CD14-positive monocyte (primary cell): Measurements from ENCODE around the gene MRPS24. TPM values are rescaled to one million over a fixed set of nuclear protein-coding genes. Genes with fewer than 3 reads are reported as not detected.

Experiments
- DNase-seq, 3 donors: peaks; one replicate each; pipeline ENCODE4 v3.0.0-alpha.2; 2011 to 2022
- H2AFZ ChIP-seq: 2 replicates; pipeline ENCODE4 v1.6.0; 2012; ENCODE audit warnings: mild to moderate bottlenecking, low read depth, low read length, inconsistent platforms; ENCODE audit not compliant: insufficient read depth, poor library complexity, severe bottlenecking
- H3K27ac ChIP-seq, 2 donors: 1 replicate in 1 of 2; 2 replicates in 1 of 2; pipeline ENCODE4 v1.5.1; 2012 to 2013; ENCODE audit warnings: low read length in 2 of 2, control low read depth in 1 of 2, inconsistent platforms in 1 of 2, low read depth in 1 of 2, mild to moderate bottlenecking in 1 of 2
- H3K27me3 ChIP-seq, 2 donors: one replicate each; pipeline versions ENCODE4 v1.6.0 to v1.6.1; 2011 to 2013; ENCODE audit warnings: low read length in 2 of 2; ENCODE audit not compliant: control insufficient read depth in 2 of 2, insufficient read depth in 2 of 2
- H3K36me3 ChIP-seq, 2 donors: replicated peaks in 1 of 2; 1 replicate in 1 of 2; 2 replicates in 1 of 2; pipeline versions ENCODE4 v1.5.1 to v1.6.1; 2012 to 2013; ENCODE audit warnings: low read length in 2 of 2, control low read depth in 1 of 2, inconsistent platforms in 1 of 2, mild to moderate bottlenecking in 1 of 2; ENCODE audit not compliant: insufficient read depth in 2 of 2, control insufficient read depth in 1 of 2
- H3K4me1 ChIP-seq, 2 donors: 1 replicate in 1 of 2; 2 replicates in 1 of 2; pipeline versions ENCODE4 v1.5.1 to v1.6.1; 2012 to 2013; ENCODE audit warnings: low read length in 2 of 2, control low read depth in 1 of 2, inconsistent platforms in 1 of 2, mild to moderate bottlenecking in 1 of 2, moderate library complexity in 1 of 2; ENCODE audit not compliant: insufficient read depth in 2 of 2, control insufficient read depth in 1 of 2
- H3K4me2 ChIP-seq: replicated peaks from 2 replicates; pipeline ENCODE3; 2012; ENCODE audit warnings: low read length, moderate library complexity, mild to moderate bottlenecking; ENCODE audit not compliant: poor library complexity, severe bottlenecking; ENCODE audit errors: extremely low read depth
- H3K4me3 ChIP-seq, 3 experiments: fragments of 200-600 bp in 1 of 3; sonication (generic) in 1 of 3; replicated peaks in 1 of 3; 1 replicate in 2 of 3; 2 replicates in 1 of 3; pipeline ENCODE4 v1.5.1; 2011 to 2013; ENCODE audit warnings: low read length in 3 of 3, mild to moderate bottlenecking in 3 of 3, control low read depth in 2 of 3, low read depth in 2 of 3, inconsistent platforms in 1 of 3, moderate library complexity in 1 of 3
- H3K79me2 ChIP-seq: 2 replicates; pipeline ENCODE4 v1.6.0; 2012; ENCODE audit warnings: mild to moderate bottlenecking, control low read depth, inconsistent platforms, low read length, moderate library complexity; ENCODE audit not compliant: insufficient read depth
- H3K9ac ChIP-seq: 2 replicates; pipeline ENCODE4 v1.6.0; 2017; ENCODE audit warnings: low read length, mild to moderate bottlenecking; ENCODE audit not compliant: insufficient read depth, poor library complexity, severe bottlenecking
- H3K9me3 ChIP-seq, 2 donors: replicated peaks in 1 of 2; 1 replicate in 1 of 2; 2 replicates in 1 of 2; pipeline versions ENCODE4 v1.5.1 to v1.6.1; 2012 to 2013; ENCODE audit warnings: low read length in 2 of 2, control low read depth in 1 of 2; ENCODE audit not compliant: control insufficient read depth in 1 of 2, insufficient read depth in 1 of 2
- H4K20me1 ChIP-seq: 2 replicates; pipeline ENCODE4 v1.6.0; 2012; ENCODE audit warnings: mild to moderate bottlenecking, low read length, control low read depth, moderate library complexity; ENCODE audit not compliant: insufficient read depth
- H3K27ac Mint-ChIP-seq, 7 donors: one replicate each; pipeline ENCODE4 v1.8.0; 2020; ENCODE audit warnings: mild to moderate bottlenecking in 7 of 7, mixed read lengths in 7 of 7, moderate library complexity in 6 of 7, inconsistent platforms in 2 of 7
- H3K27me3 Mint-ChIP-seq, 3 donors: one replicate each; pipeline ENCODE4 v1.8.0; 2021 to 2022; ENCODE audit warnings: low read depth in 3 of 3, mild to moderate bottlenecking in 3 of 3, mixed read lengths in 3 of 3, moderate library complexity in 3 of 3, inconsistent platforms in 1 of 3
- H3K36me3 Mint-ChIP-seq, 2 donors: one replicate each; pipeline ENCODE4 v1.8.0; 2020; ENCODE audit warnings: mixed read lengths in 2 of 2, inconsistent platforms in 1 of 2, mild to moderate bottlenecking in 1 of 2
- H3K4me1 Mint-ChIP-seq: one replicate; pipeline ENCODE4 v1.8.0; 2020; ENCODE audit warnings: mild to moderate bottlenecking, mixed read lengths
- H3K4me3 Mint-ChIP-seq, 2 donors: one replicate each; pipeline ENCODE4 v1.8.0; 2020; ENCODE audit warnings: mild to moderate bottlenecking in 2 of 2, mixed read lengths in 2 of 2, moderate library complexity in 1 of 2
- H3K9me3 Mint-ChIP-seq, 7 donors: one replicate each; pipeline ENCODE4 v1.8.0; 2020 to 2022; ENCODE audit warnings: mixed read lengths in 7 of 7, mild to moderate bottlenecking in 6 of 7, moderate library complexity in 6 of 7, inconsistent platforms in 2 of 7
- CTCF ChIP-seq: fragments of 200-600 bp; IDR thresholded peaks from one replicate; pipeline ENCODE4 v1.8.0; 2022; ENCODE audit warnings: antibody characterized with exemption, mild to moderate bottlenecking
- WGBS: methylation state at CpG from one replicate; pipeline ENCODE4 v1.1.5; 2013; ENCODE audit warnings: missing lambda C conversion rate; ENCODE audit not compliant: insufficient coverage; 5-methylcytosine and 5-hydroxymethylcytosine counted together
- intact Hi-C, 2 donors: fragments of 100-400 bp; cut with micrococcal nuclease; formaldehyde crosslinking; loops; one replicate each; pipeline versions ENCODE4 v1.15.0 to v1.15.1; 2023
- polyA plus RNA-seq, 3 donors: library from polyadenylated mRNA; depleted of rRNA in 1 of 3; unstranded in 2 of 3; stranded (reverse) in 1 of 3; fragments of 300-500 nt in 2 of 3; fragments of >200 nt in 1 of 3; fragmentation: Illumina TruSeq in 2 of 3; gene quantifications; 1 replicate in 2 of 3; 2 replicates in 1 of 3; pipeline ENCODE4 v1.2.3, GENCODE V29; 2012 to 2021

Gene MRPS24
- polyA plus RNA-seq, 3 donors: 79.2 to 112 (median 112) TPM

- DNase-seq: peak in 1 of 3 donors; percentile 46
- no peaks in the 10 kb centered on the region for H4K20me1 ChIP-seq
- peaks cover 13 to 20% of the 10 kb centered on the region in 2 donors for H3K36me3 ChIP-seq
- peaks cover 18% of the 10 kb centered on the region in 2 donors for H3K4me1 ChIP-seq
- H3K27ac ChIP-seq: peak overlapping the region; percentile 91 to 99
- Mint-ChIP-seq H3K4me3 (no peak overlapping the region), H3K4me1 (peaks cover 22% of the 10 kb centered on the region), H3K36me3 (peaks cover 25 to 29% of the 10 kb centered on the region in 2 donors), H3K27ac (peak overlapping the region; percentile 99 to 100 (median 100)), H3K27me3 (peaks cover 2 to 8% (median 4%) of the 10 kb centered on the region in 3 donors), H3K9me3 (peaks cover 0 to 4% (median 0%) of the 10 kb centered on the region in 7 donors)
- intact Hi-C loops: no loop called here
- H3K79me2 ChIP-seq: peaks cover 3% of the 10 kb centered on the region
- H2AFZ ChIP-seq: peak overlapping the region; percentile 87
- H3K9ac ChIP-seq: peak overlapping the region; percentile 89
- H3K9me3 ChIP-seq: no peaks in the 10 kb centered on the region
- WGBS: no CpG with 5 or more reads among the region's 4 CpGs
- H3K4me3 ChIP-seq: peak overlapping the region in 1 of 3 experiments; percentile 77
- H3K4me2 ChIP-seq: peak overlapping the region; percentile 75
- H3K27me3 ChIP-seq: no peaks in the 10 kb centered on the region
- no peak for TF ChIP-seq CTCF
These were observed 999 bp upstream of the MRPS24 start for GRCh38 chr7:43870316-43870715.

- no peak for TF ChIP-seq CTCF
- Histone ChIP-seq H3K36me3 (peaks cover 13 to 25% of the 10 kb centered on the region in 2 donors), H3K27ac (peak overlapping the region; percentile 91 to 99), H3K4me1 (peaks cover 18% of the 10 kb centered on the region in 2 donors), H4K20me1 (no peaks in the 10 kb centered on the region), H3K27me3 (no peaks in the 10 kb centered on the region), H3K4me2 (peak overlapping the region; percentile 75), H3K79me2 (peaks cover 3% of the 10 kb centered on the region), H2AFZ (peak overlapping the region; percentile 87), H3K4me3 (peak overlapping the region; percentile 51 to 81 (median 77)), H3K9me3 (no peaks in the 10 kb centered on the region), H3K9ac (peak overlapping the region; percentile 89)
- intact Hi-C loops: no loop called here
- DNase-seq: peak; percentile 88 to 98 (median 91)
- peaks cover 20% of the 10 kb centered on the region for H3K4me1 Mint-ChIP-seq
- 14% methylated on average over 7 of the region's 13 CpGs for WGBS
- H3K27me3 Mint-ChIP-seq: peaks cover 2 to 8% (median 4%) of the 10 kb centered on the region in 3 donors
- H3K9me3 Mint-ChIP-seq: peaks cover 0 to 4% (median 0%) of the 10 kb centered on the region in 7 donors
- peak overlapping the region; percentile 99 to 100 (median 100) for H3K27ac Mint-ChIP-seq
- peaks cover 25 to 28% of the 10 kb centered on the region in 2 donors for H3K36me3 Mint-ChIP-seq
- H3K4me3 Mint-ChIP-seq: peak overlapping the region; percentile 96 to 97
These were observed 537 bp upstream of the MRPS24 start for GRCh38 chr7:43869867-43870240.
